Smooth muscle cell (in vitro differentiated cells): Measurements from ENCODE around the gene HOXC13. TPM values are rescaled to one million over a fixed set of nuclear protein-coding genes. Genes with fewer than 3 reads are reported as not detected.
A peak's percentile ranks its signal among the peaks of the same experiment; 100 is the strongest.

Source experiments
- DNase-seq: peaks from one replicate; lab custom pipeline; 2025; ENCODE audit not compliant: unreplicated experiment; lab: John Stamatoyannopoulos, UW
- H2AFZ ChIP-seq: fragments of 200-600 bp; sonication (generic); 2 replicates; pipeline ENCODE4 v1.6.0; 2016; ENCODE audit warnings: antibody characterized with exemption, low read depth, mild to moderate bottlenecking
- H3F3A ChIP-seq: fragments of 200-600 bp; sonication (generic); 2 replicates; pipeline ENCODE4 v1.6.0; 2017; ENCODE audit warnings: antibody characterized with exemption, low read depth
- H3K27ac ChIP-seq: fragments of 200-600 bp; sonication (generic); 2 replicates; pipeline ENCODE4 v1.5.1; 2016; ENCODE audit warnings: low read depth, mild to moderate bottlenecking
- H3K27me3 ChIP-seq: fragments of 200-600 bp; sonication (generic); 2 replicates; pipeline ENCODE4 v1.6.1; 2016; ENCODE audit warnings: low read depth, mild to moderate bottlenecking
- H3K36me3 ChIP-seq: fragments of 200-600 bp; sonication (generic); 2 replicates; pipeline ENCODE4 v1.5.1; 2016; ENCODE audit warnings: low read depth
- H3K4me1 ChIP-seq: fragments of 200-600 bp; sonication (generic); 2 replicates; pipeline ENCODE4 v1.5.1; 2016; ENCODE audit warnings: low read depth
- H3K4me2 ChIP-seq: fragments of 200-600 bp; sonication (generic); 2 replicates; pipeline ENCODE4 v1.6.0; 2016; ENCODE audit warnings: mild to moderate bottlenecking
- H3K4me3 ChIP-seq: fragments of 200-600 bp; sonication (generic); 2 replicates; pipeline ENCODE4 v1.5.1; 2016; ENCODE audit warnings: mild to moderate bottlenecking
- H3K79me2 ChIP-seq: fragments of 200-600 bp; sonication (generic); 2 replicates; pipeline ENCODE4 v1.6.0; 2016; ENCODE audit warnings: low read depth, mild to moderate bottlenecking
- H3K9ac ChIP-seq: fragments of 200-600 bp; sonication (generic); 2 replicates; pipeline ENCODE4 v1.6.0; 2016; ENCODE audit warnings: low read depth
- H3K9me3 ChIP-seq: fragments of 200-600 bp; sonication (generic); replicated peaks from 2 replicates; pipeline ENCODE4 v1.5.1; 2016; ENCODE audit warnings: low read depth
- H4K20me1 ChIP-seq: fragments of 200-600 bp; sonication (generic); 2 replicates; pipeline ENCODE4 v1.6.0; 2016; ENCODE audit warnings: low read depth
- WGBS: methylation state at CpG from one replicate; pipeline ENCODE4 v1.1.7; 2016; ENCODE audit warnings: low lambda C conversion rate; 5-methylcytosine and 5-hydroxymethylcytosine counted together
- polyA plus RNA-seq: library from polyadenylated mRNA; unstranded; fragments of >200 nt; fragmentation: Nextera tagmentation; extraction: Ambion mirVana; gene quantifications from 2 replicates; pipeline ENCODE4 v1.2.1, GENCODE V29; 2016
- total RNA-seq: library from RNA; depleted of rRNA; stranded (reverse); fragments of >200 nt; gene quantifications from 2 replicates; pipeline ENCODE4 v1.2.3, GENCODE V29; 2014
- TF ChIP-seq, protein P1 (sequence below): fragments of 200-600 bp; sonication (generic); IDR thresholded peaks from 2 replicates; pipeline ENCODE4 v1.5.1; 2017; ENCODE audit warnings: borderline replicate concordance, mild to moderate bottlenecking, antibody characterized with exemption; ENCODE audit not compliant: insufficient read depth, poor library complexity, severe bottlenecking

Gene HOXC13
- total and polyA plus RNA-seq, 2 experiments from 2014 or later = 2.2 to 3.6 TPM

DNA sequence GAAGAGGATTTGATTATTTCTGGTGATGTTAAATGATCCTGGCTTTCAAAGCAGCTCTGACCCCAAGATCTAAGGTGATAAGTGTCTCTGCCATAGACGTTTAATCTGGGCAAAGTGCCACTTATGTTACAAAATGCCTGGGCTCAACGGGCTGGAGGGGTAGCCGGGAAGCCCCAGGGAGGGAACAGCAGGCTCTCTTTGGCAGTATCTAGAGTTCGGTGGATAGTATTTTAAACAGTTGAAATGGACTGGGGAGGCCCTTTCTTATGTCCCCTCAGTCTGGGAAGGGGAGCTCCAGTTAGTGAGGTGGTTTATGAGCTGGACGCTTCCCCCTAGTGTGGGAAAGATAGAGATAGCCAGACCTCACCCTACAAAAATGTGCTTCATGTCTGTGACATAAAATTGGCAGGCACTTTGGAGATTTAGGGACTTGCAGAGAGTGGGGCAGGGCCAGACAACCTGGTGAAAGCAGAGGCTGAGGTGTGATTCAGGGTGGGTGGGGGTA, 28.8 kb downstream of the HOXC13 start:
- Histone ChIP-seq H3K79me2 (no peaks in the 10 kb centered on the region), H3F3A (no peaks in the 10 kb centered on the region), H4K20me1 (no peaks in the 10 kb centered on the region), H3K4me3 (peak overlapping the region; percentile 30), H3K36me3 (no peaks in the 10 kb centered on the region), H3K27ac (no peak overlapping the region), H3K4me1 (no peaks in the 10 kb centered on the region), H3K27me3 (peaks cover 100% of the 10 kb centered on the region), H3K9ac (no peak overlapping the region), H3K4me2 (peak overlapping the region; percentile 63), H3K9me3 (no peaks in the 10 kb centered on the region), H2AFZ (no peak overlapping the region)
- no peak for DNase-seq
- TF ChIP-seq, protein P1, sequence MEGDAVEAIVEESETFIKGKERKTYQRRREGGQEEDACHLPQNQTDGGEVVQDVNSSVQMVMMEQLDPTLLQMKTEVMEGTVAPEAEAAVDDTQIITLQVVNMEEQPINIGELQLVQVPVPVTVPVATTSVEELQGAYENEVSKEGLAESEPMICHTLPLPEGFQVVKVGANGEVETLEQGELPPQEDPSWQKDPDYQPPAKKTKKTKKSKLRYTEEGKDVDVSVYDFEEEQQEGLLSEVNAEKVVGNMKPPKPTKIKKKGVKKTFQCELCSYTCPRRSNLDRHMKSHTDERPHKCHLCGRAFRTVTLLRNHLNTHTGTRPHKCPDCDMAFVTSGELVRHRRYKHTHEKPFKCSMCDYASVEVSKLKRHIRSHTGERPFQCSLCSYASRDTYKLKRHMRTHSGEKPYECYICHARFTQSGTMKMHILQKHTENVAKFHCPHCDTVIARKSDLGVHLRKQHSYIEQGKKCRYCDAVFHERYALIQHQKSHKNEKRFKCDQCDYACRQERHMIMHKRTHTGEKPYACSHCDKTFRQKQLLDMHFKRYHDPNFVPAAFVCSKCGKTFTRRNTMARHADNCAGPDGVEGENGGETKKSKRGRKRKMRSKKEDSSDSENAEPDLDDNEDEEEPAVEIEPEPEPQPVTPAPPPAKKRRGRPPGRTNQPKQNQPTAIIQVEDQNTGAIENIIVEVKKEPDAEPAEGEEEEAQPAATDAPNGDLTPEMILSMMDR = no peak
- WGBS = 38% methylated on average over 5 of the region's 5 CpGs

DNA sequence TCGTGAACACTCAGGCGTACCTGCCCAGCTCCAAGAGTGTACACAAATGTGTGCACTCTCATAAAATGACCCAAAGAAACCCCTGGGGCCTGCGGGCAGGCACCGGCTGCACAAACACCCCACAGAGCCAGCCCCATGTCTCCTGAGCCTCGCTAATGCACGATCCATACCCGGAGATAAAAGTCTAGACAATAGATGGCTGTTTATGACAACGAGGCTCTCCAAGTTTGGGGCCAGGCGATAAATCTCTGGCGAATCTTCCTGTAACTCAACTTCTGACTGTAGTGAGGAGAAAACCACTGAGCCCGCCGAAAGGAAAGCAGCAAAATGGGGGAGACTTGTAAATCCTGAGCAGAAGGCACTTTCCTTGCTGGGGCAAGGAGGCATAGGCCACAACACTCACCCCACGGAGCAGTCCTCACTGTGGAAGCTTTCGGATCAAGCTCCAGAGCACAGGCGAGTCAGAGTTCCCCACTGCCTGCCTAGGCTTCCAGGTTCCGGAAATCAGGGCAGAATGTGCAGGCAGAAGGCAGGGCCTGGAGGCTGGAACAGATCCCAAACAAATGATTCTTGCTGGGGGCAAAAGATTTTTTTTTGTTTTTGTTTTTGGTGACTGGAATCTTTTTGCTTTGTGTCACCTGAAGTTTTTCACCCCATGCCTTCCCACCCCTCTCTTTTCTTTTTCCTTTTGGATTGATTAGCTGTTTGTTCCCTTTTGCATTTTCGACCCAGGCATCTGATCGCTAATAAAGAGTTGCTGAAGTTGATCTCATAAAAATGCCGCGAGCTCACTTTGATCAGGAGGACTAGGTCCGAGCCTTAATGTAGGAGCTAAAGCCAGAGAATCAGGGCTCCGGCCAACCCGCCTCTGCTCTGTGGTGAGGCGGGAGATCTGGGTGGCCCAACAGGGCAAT, 29.8 kb downstream of the HOXC13 start:
- Histone ChIP-seq H3K4me3 (no peak overlapping the region), H3K36me3 (no peaks in the 10 kb centered on the region), H3F3A (no peaks in the 10 kb centered on the region), H3K4me2 (no peak overlapping the region), H3K9me3 (no peaks in the 10 kb centered on the region), H3K27me3 (peaks cover 100% of the 10 kb centered on the region), H4K20me1 (no peaks in the 10 kb centered on the region), H3K79me2 (no peaks in the 10 kb centered on the region), H3K27ac (no peak overlapping the region), H3K9ac (no peak overlapping the region), H3K4me1 (no peaks in the 10 kb centered on the region), H2AFZ (no peak overlapping the region)
- no peak for DNase-seq
- TF ChIP-seq, protein P1 = no peak
- WGBS = 29% methylated on average over 24 of the region's 24 CpGs

DNA sequence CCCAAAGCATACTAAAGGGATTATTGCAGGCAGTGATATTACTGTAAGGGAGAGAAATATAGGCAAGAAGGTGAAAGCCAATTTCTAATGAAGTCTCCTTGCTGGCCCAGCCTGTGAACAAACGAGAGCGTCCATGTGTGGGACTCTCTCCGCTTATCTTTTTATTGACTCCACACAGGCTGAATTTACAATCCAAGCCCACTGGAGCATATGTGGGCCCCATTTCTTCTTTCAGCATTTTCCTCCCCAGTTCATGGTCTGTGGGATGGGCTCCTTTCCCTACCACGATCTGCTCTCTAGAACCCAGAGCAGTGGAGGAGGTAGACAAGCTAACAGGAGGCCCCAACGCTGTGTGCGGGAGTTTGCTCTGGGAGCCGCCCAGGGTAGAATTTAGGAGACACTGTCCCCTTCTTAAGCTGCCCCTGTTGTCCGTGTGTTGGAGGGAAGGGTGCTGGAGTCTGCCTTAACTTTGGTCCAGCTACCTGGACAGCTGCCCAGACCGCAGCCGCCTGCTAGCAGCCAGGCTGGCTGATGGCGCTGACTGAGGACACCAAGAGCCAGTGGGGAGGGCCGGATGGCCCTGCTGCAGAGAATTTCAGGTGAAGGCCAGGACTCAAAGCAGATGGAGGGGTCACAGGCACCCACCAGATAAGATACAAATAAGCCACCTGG, 31.1 kb downstream of the HOXC13 start:
- Histone ChIP-seq H3K4me3 (no peak overlapping the region), H3K4me2 (no peak overlapping the region), H4K20me1 (no peaks in the 10 kb centered on the region), H3K9ac (no peak overlapping the region), H3F3A (no peaks in the 10 kb centered on the region), H3K27ac (no peak overlapping the region), H3K27me3 (peaks cover 100% of the 10 kb centered on the region), H3K9me3 (no peaks in the 10 kb centered on the region), H3K4me1 (no peaks in the 10 kb centered on the region), H2AFZ (no peak overlapping the region), H3K79me2 (no peaks in the 10 kb centered on the region), H3K36me3 (no peaks in the 10 kb centered on the region)
- 41% methylated on average over 12 of the region's 12 CpGs for WGBS
- DNase-seq = no peak
- TF ChIP-seq, protein P1 = no peak
